ENCODE measurements around the gene THUMPD1.

DNA sequence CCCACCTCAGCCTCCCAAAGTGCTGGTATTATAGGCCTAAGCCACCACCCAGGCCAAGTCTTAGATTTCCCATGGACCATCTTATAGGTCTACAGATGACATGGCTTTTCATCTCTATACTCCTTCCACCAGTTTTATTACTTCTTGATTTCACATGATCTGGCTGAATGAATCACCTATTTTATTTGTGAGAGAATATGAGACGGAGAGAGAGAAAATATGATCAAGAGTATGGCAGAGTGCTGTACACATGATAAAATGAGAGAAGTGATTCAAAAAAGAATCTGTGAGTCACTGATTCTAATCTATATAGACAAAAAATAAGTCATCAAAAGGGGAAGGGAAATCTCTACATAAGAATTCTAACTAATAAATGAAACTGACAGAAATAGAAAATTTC lies 57.8 kb downstream of the THUMPD1 start:
- no peak for TF ChIP-seq ZNF274 (IDR thresholded peaks at IDR 0.05; ENCODE audit: low read depth, low read length)
- TF ChIP-seq SUZ12 (IDR thresholded peaks at IDR 0.05; ENCODE audit: extremely low read depth, insufficient read depth, insufficient read length), result no peak
- TF ChIP-seq YY1 (IDR thresholded peaks at IDR 0.05; ENCODE audit: insufficient read depth, insufficient read length), result no peak
